Central memory CD8-positive, alpha-beta T cell (primary cell): Measurements from ENCODE around the gene GPR157.
A peak's percentile ranks its signal among the peaks of the same experiment; 100 is the strongest.

Source experiments
- ATAC-seq: fragments of 150-1000 bp; cut with Tn5 transposase; replicated peaks from 2 replicates; pipeline ENCODE4 v1.10.0; 2022; ENCODE audit warnings: mild to moderate bottlenecking, moderate FRiP score, moderate number of reproducible peaks; ENCODE audit not compliant: poor library complexity, severe bottlenecking; ENCODE audit errors: extremely low read depth
- DNase-seq, 2 donors: peaks; one replicate each; pipeline ENCODE4 v3.0.0; 2021; ENCODE audit warnings: low spot score in 2 of 2
- H3K27ac Mint-ChIP-seq: one replicate; pipeline ENCODE4 v1.8.0; 2022; ENCODE audit warnings: low read depth, mild to moderate bottlenecking, moderate library complexity, mixed read lengths
- H3K27me3 Mint-ChIP-seq: one replicate; pipeline ENCODE4 v1.8.0; 2022; ENCODE audit warnings: mixed read lengths
- H3K36me3 Mint-ChIP-seq: one replicate; pipeline ENCODE4 v1.8.0; 2022; ENCODE audit warnings: mild to moderate bottlenecking, moderate library complexity, mixed read lengths; ENCODE audit not compliant: insufficient read depth
- H3K4me1 Mint-ChIP-seq: one replicate; pipeline ENCODE4 v1.8.0; 2022; ENCODE audit warnings: mixed read lengths
- H3K4me3 Mint-ChIP-seq: one replicate; pipeline ENCODE4 v1.8.0; 2022; ENCODE audit warnings: mild to moderate bottlenecking, moderate library complexity, mixed read lengths
- H3K9me3 Mint-ChIP-seq: one replicate; pipeline ENCODE4 v1.8.0; 2022; ENCODE audit warnings: mixed read lengths

GPR157 gene

DNA sequence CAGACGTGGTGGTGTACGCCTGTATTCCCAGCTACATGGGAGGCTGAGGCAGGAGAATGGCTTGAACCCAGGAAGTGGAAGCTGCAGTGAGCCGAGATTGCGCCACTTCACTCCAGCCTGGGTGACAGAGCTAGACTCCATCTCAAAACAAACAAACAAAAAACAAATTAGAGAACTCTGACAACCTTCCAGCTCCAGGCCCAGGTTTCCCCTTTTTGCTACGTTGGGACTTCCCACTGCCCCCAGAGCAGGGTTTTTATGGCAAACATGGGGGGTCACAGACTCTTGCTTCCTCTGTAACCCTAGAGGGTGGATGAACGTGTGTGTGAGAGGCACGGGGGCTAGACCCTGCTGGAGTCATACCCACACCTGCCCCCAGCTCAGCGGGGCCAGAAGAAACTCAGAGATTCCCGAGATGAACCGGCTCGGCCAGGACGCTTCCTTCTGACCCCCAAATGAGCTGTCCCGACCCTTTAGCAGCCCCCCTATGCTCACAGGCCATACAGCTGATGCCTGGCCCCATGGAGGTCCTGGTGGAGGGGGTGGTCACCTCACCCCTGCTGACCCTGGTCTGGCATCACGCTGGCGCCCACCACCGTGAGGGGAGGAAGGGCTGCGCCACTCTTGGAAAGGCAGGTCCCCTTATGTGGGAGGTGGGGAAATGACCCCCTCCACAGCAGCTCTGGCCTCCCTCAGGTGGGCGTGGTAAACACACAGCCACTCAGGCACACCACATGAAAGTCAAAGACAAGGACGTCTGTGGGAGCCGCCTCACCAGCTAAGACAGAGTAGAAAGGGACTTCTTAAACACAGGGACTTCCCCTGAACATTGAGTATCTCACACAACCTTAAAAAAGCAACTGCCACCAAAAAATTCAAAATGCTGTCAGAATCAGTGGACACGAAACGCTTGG is 7.1 kb downstream of the GPR157 start:
- Mint-ChIP-seq H3K36me3 (no peaks in the 10 kb centered on the region), H3K4me1 (peaks cover 9% of the 10 kb centered on the region), H3K9me3 (no peaks in the 10 kb centered on the region), H3K27ac (no peak overlapping the region), H3K27me3 (no peaks in the 10 kb centered on the region), H3K4me3 (peak overlapping the region; percentile 3)
- ATAC-seq = peak; percentile 89
- no peak for DNase-seq

DNA sequence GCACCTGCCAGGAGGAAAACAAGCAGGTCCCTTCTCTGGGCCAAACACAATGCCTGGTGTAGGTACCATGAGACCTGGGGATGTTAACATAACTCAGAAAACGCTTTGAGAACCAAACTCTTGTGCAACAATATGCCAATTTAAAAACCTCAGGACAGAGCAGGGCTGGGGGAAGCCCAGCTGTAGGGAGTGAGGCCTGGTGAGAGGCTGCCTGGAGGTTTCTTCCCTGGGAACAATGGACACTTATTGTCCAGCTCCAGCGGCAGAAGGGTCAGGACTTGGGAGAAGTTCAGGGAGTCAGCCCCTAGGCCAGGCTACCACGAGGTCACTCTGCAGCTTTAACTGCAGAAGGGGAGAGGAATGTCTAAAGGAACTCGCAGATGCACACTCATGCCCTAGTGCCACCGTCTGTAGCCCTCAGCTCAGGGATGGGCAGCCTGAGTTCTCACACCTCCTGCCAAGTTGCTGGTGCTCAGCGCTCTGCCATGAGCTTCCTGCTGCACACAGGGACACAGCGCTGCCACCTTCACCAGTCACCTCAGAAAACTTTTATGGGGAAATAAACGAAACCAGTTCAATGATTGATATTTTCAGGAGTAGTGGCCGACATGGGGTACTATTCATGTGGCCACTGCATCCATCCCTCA is 8.5 kb downstream of the GPR157 start:
- H3K4me3 Mint-ChIP-seq = no peak overlapping the region
- H3K36me3 Mint-ChIP-seq = no peaks in the 10 kb centered on the region
- no peaks in the 10 kb centered on the region for H3K27me3 Mint-ChIP-seq
- no peak for ATAC-seq
- no peak for DNase-seq
- H3K9me3 Mint-ChIP-seq = no peaks in the 10 kb centered on the region
- peaks cover 9% of the 10 kb centered on the region for H3K4me1 Mint-ChIP-seq
- H3K27ac Mint-ChIP-seq = no peak overlapping the region

DNA sequence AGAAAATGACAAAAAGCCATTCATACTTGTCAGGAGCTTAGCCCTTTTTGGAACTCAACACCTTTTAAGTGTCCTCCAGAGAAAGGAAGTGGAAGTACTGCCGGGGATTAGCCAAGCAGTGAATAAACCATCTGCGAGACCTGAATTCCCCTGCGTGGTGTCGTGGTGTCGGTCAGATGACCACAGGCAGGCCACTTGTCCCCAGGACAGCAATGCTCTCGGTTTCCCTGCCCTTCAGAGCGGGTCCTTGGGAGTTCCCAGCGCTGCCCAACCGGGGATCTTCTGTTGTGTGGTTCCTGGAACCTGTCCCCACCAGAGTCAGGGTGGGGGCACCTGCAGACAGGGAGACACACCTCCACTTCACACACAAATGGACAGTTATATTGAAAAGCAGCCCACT is 9.2 kb downstream of the GPR157 start:
- Mint-ChIP-seq H3K36me3 (no peaks in the 10 kb centered on the region), H3K9me3 (no peaks in the 10 kb centered on the region), H3K4me3 (no peak overlapping the region), H3K27me3 (no peaks in the 10 kb centered on the region), H3K27ac (no peak overlapping the region), H3K4me1 (peaks cover 9% of the 10 kb centered on the region)
- ATAC-seq = no peak
- DNase-seq = no peak

DNA sequence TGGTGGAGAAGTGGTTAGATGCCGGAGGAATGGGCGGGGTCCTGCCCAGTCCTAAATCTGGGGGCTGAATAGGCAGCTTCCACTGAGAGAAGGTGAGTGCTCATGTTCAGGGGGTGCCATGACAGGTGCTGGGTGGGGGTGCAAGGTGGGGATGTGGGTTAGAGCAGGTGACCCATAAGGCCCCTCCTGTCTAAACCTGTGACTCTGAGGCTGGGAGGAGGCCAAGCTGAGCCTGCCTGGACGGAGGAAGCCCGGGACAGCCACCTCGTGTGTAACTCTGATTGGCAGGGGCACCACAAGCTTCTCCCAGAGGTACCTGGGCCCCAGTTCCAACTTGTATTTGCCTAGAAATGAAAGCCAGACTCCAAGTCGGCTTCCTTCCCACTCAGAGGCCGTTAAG is 10.7 kb downstream of the GPR157 start:
- H3K4me3 Mint-ChIP-seq = no peak overlapping the region
- peaks cover 9% of the 10 kb centered on the region for H3K4me1 Mint-ChIP-seq
- H3K36me3 Mint-ChIP-seq = no peaks in the 10 kb centered on the region
- ATAC-seq (no peak), DNase-seq (no peak)
- H3K27me3 Mint-ChIP-seq = no peaks in the 10 kb centered on the region
- H3K9me3 Mint-ChIP-seq = no peaks in the 10 kb centered on the region
- H3K27ac Mint-ChIP-seq = no peak overlapping the region

DNA sequence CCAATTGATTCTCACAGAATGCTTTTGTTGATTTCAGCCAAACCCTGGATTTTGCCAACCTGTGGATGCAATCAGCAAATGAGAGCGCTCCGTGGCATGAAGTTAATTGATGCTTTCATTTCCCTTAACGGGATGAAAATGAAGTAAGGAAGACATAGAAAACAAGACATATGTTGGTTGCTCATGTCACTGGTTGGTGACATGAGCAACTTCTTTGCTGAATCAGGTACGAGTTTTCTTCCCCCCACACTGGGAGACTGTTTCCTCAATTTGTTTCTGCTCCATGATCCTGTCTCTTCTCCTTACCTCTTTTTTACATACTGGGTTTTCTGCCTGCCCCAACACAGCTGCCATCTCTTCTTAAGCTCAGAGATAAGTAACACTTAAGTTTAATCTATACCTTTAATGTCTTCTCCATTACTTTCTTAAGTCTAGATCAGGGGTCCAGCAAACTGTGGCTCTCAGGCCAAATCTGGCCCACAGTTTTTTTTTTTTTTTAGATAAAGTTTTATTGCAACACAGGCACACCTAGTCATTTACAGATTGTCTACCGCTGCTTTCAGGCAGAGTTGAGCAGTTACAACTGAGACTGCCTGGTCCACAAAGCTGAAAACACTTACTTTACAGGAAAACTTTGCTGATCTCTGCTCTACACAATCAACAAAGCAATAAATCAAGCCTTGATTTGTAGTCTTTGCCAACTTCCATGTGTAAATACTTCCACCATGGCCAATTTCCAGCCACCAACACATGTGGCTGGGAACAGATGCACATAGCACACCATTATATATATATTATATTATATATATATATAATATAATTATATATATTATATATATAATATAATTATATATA is 13.3 kb downstream of the GPR157 start:
- H3K36me3 Mint-ChIP-seq = no peaks in the 10 kb centered on the region
- H3K4me1 Mint-ChIP-seq = no peaks in the 10 kb centered on the region
- ATAC-seq (no peak), DNase-seq (no peak)
- H3K9me3 Mint-ChIP-seq = no peaks in the 10 kb centered on the region
- no peak overlapping the region for H3K27ac Mint-ChIP-seq
- H3K4me3 Mint-ChIP-seq = no peak overlapping the region
- no peaks in the 10 kb centered on the region for H3K27me3 Mint-ChIP-seq

DNA sequence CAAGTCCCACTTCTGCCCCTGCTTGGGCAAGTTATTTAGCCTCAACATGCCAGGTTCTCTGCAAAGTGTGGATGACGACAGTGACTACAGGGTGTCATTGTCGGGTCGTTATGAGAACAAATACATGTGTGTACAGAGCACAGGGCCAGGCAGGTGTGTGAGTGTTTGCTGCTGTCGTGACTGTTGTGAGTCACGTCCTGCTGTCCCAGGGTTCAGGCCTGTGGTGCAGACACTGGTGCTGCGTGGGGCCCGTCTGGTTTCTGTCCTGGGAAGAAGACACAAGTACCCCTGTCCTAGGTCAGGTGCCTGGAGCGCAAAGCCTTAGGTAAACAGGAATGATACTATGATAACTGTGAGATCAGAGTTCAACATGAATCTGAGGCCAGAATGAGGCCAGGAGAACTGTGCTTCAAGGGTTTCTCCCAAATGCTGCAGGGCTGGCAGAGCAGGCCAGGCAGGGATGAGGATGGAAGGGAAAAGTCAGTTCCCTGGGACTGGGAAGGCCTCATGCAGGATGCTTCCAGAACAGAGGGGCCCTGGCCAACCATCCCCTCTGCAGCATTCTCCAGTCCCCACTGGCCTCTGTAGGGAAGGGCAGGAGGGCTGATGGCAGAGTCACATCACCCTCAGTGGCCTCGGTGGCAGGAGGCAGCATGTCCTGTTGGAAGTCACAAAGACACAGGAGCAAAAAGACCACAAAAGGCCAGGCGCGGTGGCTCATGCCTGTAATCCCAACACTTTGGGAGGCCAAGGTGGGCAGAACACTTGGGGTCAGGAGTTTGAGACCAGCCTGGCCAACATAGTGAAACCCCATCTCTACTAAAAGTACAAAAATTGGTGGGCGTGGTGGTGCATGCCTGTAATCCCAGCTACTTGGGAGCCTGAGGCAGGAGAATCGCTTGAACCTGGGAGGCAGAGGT is 15.7 kb downstream of the GPR157 start:
- H3K27ac Mint-ChIP-seq = no peak overlapping the region
- no peak for ATAC-seq
- H3K4me1 Mint-ChIP-seq = no peaks in the 10 kb centered on the region
- H3K36me3 Mint-ChIP-seq = peaks cover under 1% of the 10 kb centered on the region
- no peak overlapping the region for H3K4me3 Mint-ChIP-seq
- H3K9me3 Mint-ChIP-seq = no peaks in the 10 kb centered on the region
- no peaks in the 10 kb centered on the region for H3K27me3 Mint-ChIP-seq
- no peak for DNase-seq

DNA sequence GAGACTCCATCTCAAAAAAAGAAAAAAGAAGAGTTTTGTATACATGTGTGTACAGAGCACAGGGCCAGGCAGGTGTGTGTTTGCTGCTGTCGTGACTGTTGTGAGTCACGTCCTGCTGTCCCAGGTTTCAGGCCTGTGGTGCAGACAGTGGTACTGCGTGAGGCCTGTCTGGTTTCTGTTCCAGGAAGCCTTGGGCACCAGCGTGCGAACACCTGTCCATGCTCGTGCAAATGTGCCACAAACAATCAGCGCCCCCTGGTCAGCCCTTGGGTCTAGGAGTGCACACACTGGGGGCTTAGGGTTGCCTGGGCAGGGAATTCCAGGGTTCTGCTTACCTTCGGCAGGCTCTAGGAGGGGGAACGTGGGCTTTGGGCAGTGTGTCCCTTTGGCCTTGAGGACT is 16.9 kb downstream of the GPR157 start:
- H3K27me3 Mint-ChIP-seq = no peaks in the 10 kb centered on the region
- H3K4me3 Mint-ChIP-seq = no peak overlapping the region
- no peak overlapping the region for H3K27ac Mint-ChIP-seq
- no peaks in the 10 kb centered on the region for H3K4me1 Mint-ChIP-seq
- ATAC-seq (no peak), DNase-seq (no peak)
- H3K9me3 Mint-ChIP-seq = no peaks in the 10 kb centered on the region
- peaks cover 2% of the 10 kb centered on the region for H3K36me3 Mint-ChIP-seq

DNA sequence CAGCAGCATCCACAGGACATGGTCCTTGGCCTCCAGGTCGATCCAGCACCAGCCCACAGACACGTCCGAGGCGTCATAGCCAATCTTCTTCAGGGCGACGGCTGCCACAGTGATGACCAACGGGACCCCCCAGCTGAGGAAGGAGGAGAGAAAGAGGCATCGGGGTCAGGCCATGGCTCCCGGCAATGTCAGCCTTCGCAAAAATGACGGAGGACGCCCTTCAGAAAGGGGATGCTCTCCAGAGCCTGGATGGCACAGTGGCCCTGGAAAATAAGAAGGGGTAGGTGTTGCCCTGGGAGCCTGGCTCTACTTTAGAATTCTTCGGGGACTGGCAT is 17.6 kb downstream of the GPR157 start:
- H3K36me3 Mint-ChIP-seq = peaks cover 2% of the 10 kb centered on the region
- no peak for DNase-seq
- H3K4me3 Mint-ChIP-seq = no peak overlapping the region

DNA sequence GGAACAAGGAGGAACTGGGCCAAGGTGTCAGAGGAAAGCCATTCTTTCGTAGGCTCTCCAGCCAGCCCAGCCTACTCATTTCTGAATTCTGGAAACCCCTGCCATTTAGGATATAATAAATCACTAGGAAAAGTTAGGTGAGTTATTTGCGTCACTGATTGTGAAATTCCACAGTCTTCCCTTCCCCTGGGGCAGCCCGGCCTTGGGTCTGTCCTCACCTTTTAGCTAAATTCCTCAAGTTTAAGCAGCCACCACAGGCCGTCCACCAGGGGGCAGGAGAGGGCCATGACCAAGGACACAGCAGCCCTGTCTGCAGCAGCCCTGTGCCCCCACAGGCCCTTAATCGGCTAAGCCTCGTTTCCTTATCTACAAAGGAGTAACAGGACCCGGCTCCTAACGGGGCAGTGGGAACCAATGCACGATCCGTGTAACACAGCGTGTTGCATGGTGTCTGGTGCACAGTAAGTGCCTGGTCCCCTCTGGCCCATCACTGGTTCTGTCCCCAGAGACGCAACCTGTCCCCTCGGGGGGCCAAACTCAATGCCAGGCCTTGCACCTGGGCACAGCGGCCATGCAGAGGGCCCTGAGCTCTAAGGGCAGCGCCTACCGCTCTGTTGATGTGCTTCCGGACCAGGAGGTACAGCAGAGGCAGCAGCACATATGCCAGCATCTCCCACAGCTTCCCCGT is 18.1 kb downstream of the GPR157 start:
- ATAC-seq (peak; percentile 24), DNase-seq (peak; percentile 62 to 82)
- Mint-ChIP-seq H3K9me3 (no peaks in the 10 kb centered on the region), H3K27me3 (no peaks in the 10 kb centered on the region), H3K27ac (no peak overlapping the region), H3K36me3 (peaks cover 2% of the 10 kb centered on the region), H3K4me3 (no peak overlapping the region), H3K4me1 (no peaks in the 10 kb centered on the region)

More for the DNA sequence above, 17.6 kb downstream of the GPR157 start:
- Mint-ChIP-seq H3K27ac (no peak overlapping the region), H3K27me3 (no peaks in the 10 kb centered on the region), H3K9me3 (no peaks in the 10 kb centered on the region), H3K4me1 (no peaks in the 10 kb centered on the region)
- no peak for ATAC-seq

DNA sequence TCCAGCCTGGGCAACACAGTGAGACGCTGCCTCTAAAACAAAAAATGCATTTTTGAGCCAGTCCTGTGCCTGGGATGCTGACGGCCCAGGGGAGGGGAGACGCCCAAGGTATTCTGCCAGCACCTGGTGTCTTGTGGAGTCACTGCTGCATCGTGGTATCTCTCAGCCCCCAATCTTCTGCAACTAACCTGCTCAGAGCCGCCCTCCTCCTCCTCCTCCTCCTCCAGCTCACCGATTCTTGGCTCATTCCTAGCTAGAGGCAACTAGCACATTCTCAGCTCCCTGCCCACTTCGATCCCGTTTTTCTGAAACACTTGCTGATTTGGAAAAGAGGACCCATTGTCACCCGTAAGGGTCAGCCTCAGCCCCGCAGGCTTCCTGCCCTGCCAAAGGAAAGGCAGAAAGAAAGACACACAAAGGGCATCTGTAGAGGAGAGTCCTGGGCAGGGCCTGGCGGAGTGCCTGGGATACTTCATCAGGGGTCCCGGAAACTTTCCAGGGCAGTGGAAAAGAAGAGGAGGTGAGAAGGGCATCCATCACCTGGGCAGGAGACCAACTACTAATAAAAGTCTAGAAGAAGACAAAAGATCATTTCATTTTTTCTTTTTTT is 20.7 kb downstream of the GPR157 start:
- Mint-ChIP-seq H3K36me3 (peaks cover 3% of the 10 kb centered on the region), H3K27ac (no peak overlapping the region), H3K4me1 (no peaks in the 10 kb centered on the region), H3K4me3 (no peak overlapping the region), H3K27me3 (no peaks in the 10 kb centered on the region), H3K9me3 (no peaks in the 10 kb centered on the region)
- ATAC-seq = no peak
- DNase-seq = no peak

DNA sequence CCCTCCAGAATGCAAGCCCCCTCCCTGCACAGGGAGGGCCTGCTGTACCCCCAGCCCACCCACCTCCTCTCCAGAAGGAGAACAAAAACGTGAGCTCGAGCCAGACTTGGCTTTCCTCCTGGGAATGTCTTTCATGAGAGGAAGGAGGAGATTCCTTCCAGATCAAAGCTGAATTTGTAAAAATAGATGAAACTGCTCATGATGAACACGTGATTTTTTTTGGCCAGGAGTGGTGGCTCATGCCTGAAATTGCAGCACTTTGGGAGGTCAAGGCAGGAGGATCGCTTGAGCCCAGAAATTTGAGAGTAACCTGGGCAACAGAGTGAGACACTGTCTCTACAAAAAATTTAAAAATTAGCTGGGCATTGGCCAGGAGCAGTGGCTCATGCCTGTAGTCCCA is 21.8 kb downstream of the GPR157 start:
- peaks cover 5% of the 10 kb centered on the region for H3K36me3 Mint-ChIP-seq
- H3K9me3 Mint-ChIP-seq = no peaks in the 10 kb centered on the region
- ATAC-seq (no peak), DNase-seq (no peak)
- no peak overlapping the region for H3K4me3 Mint-ChIP-seq
- H3K27ac Mint-ChIP-seq = no peak overlapping the region
- H3K27me3 Mint-ChIP-seq = no peaks in the 10 kb centered on the region
- no peaks in the 10 kb centered on the region for H3K4me1 Mint-ChIP-seq
